AG09319 (cell line): ENCODE data around the gene KLRC2.
"Not testable (repeated sequence)": the region's sequence is repeated elsewhere in the genome, so short reads cannot be mapped to it uniquely, and the experiment has no call there.

ENCODE experiments used
- DNase-seq: peaks from one replicate; pipeline ENCODE4 v3.0.0-alpha.2; 2010; ENCODE audit warnings: low read depth; ENCODE audit errors: extremely low read depth
- CTCF ChIP-seq: IDR thresholded peaks from 2 replicates; pipeline ENCODE4 v1.5.1; 2011; ENCODE audit warnings: low read depth, mild to moderate bottlenecking, inconsistent platforms, low read length, moderate library complexity

Gene KLRC2

GRCh38 chr12:10453156-10453555 is 17.3 kb upstream of the KLRC2 start, which contains the start of gene KLRC1:
Gene KLRC1 (minus strand): TSS chr12:10453377. CDS start chr12:10451156, 2,221 bp downstream.
- TF ChIP-seq CTCF, result no peak
- DNase-seq, result no peak

DNA sequence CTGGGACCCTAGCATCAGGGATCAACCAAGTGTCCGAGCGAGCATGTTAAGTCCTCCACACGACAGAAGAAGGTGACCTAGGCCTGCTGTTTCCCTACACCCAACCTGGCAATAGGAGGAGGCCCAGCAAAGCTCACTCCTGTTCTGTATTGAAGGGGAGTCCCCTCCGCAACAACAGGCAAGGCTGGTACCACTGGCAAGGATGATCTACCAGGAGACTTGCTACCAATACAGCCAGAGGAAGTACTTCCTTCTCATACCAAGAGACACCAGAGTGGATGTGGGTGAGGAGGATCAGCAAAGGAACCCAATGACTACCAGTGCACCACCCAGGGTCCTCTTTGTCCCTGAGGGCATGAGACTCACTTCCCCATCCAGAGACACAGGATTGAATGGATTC is 12.4 kb upstream of the KLRC2 start:
- no peak for TF ChIP-seq CTCF
- no peak for DNase-seq

DNA sequence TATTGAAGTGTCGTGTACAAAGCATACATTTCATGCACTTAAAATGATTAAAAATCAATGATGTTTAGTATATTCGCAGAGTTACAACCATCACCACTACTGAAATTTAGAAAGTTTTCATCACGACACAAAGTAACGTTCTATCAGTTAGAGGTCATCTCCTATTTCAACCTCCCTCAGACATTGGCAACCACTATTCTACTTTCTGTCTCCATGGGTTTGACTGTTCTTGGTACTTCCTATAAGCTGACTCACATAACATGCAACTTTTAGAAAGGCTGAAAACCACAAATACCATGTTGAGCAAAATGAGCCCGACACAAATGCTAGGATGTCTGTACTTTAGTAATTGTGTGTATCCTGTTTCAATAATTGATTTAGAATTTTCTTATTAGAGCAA is 10.2 kb upstream of the KLRC2 start:
- DNase-seq, result not testable (repeated sequence)

DNA sequence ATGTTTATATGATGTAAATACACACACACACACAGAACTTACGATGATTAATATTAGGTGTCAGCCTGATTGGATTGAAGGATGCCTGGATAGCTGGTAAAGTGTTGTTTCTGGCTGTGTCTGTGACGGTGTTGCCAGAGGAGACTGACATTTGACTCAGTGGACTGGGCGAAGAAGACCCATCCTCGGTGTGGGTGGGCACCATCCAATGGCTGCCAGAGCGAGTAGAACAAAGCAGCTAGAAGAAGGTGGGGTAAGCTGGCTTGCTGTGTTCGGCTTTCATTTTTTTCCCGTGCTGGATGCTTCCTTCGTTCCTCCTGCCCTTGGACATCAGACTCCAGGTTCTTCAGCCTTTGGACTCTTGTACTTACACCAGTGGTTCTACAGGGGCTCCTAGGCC is 5.3 kb upstream of the KLRC2 start:
- not testable (repeated sequence) for DNase-seq

- DNase-seq, result not testable (repeated sequence)
Measured at GRCh38 chr12:10439608-10440274, 3.9 kb upstream of the KLRC2 start.

DNA sequence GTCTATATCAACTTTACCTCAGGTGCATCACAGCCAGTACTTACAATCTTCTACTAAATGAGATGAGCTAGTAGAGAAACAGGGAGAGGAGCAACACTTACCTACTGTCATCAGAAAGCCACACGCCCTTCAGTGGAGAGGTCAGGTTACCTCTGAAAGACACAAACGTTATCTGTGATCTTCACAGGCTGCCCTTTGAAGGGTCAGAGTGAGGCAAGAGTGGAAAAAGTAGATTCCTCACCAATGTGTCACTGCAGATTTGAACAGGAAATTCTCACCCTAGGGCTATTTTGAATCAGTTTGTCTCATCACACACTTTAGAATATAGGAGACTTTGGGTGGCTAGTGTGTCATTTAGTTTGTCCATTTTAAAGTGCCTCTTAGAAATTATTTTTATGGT is 1.8 kb upstream of the KLRC2 start:
- not testable (repeated sequence) for DNase-seq

DNA sequence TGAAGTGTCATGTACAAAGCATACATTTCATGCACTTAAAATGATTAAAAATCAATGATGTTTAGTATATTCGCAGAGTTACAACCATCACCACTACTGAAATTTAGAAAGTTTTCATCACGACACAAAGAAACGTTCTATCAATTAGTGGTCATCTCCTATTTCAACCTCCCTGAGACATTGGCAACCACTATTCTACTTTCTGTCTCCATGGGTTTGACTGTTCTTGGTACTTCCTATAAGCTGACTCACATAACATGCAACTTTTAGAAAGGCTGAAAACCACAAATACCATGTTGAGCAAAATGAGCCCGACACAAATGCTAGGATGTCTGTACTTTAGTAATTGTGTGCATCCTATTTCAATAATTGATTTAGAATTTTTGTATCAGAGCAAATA is 5.2 kb downstream of the KLRC2 start:
- DNase-seq, result not testable (repeated sequence)

DNA sequence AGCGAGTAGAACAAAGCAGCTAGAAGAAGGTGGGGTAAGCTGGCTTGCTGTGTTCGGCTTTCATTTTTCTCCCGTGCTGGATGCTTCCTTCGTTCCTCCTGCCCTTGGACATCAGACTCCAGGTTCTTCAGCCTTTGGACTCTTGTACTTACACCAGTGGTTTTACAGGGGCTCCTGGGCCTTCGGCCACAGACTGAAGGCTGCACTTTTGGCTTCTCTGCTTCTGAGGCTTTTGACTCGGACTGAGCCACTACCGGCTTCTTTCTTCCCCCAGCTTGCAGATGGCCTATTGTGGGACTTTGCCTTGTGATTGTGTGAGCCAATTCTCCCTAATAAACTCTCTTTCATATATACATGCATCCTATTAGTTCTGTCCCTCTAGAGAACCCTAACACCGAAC is 9.9 kb downstream of the KLRC2 start:
- not testable (repeated sequence) for DNase-seq

DNA sequence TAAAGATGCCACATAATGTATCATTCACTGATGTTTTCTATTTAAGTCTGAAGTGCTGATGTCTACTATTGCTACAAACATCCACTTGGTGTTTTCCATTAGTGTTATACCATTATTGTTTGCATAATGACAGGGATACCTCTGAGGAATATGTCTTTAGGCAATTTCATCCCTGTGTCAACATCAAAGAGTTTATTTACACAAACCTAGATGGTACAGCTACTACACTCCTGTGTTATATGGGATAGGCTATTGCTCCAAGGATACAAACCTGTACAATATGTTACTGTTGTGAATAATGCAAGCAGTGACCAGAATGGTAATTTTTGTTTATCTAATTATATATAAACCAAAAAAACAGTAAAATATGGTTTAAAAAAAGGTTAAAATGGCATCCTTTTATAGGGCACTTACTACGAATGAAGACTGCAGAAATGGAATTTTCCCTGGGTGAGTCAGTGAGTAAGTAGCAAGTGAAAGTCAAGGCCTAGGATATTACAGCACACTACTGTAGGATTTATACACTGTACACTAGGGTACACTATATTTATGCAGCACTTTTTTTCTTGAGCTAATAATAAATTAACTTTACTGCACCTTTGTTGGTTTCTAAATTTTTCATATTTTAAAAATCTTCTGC is 11.4 kb downstream of the KLRC2 start:
- not testable (repeated sequence) for DNase-seq

DNA sequence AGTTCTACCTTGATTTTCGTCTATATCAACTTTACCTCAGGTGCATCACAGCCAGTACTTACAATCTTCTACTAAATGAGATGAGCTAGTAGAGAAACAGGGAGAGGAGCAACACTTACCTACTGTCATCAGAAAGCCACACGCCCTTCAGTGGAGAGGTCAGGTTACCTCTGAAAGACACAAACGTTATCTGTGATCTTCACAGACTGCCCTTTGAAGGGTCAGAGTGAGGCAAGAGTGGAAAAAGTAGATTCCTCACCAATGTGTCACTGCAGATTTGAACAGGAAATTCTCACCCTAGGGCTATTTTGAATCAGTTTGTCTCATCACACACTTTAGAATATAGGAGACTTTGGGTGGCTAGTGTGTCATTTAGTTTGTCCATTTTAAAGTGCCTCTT is 13.7 kb downstream of the KLRC2 start:
- not testable (repeated sequence) for DNase-seq

- not testable (repeated sequence) for DNase-seq
Measured at GRCh38 chr12:10420334-10420733, 15.5 kb downstream of the KLRC2 start, which contains the start of gene KLRC3. Gene KLRC3 (minus strand): TSS chr12:10420595. CDS start chr12:10420550, 45 bp downstream.

GRCh38 chr12:10409392-10409791 is 26.4 kb downstream of the KLRC2 start, which contains the start of gene KLRC4:
Gene KLRC4 (minus strand): TSS chr12:10409757. CDS start chr12:10409575, 182 bp downstream.
- no peak for DNase-seq
- no peak for TF ChIP-seq CTCF
